Fibroblast of the aortic adventitia (primary cell): ENCODE data around the gene RRBP1. TPM values are rescaled to one million over a fixed set of nuclear protein-coding genes. Genes with fewer than 3 reads are reported as not detected.

Experiments
- DNase-seq: peaks from one replicate; pipeline ENCODE4 v3.0.0-alpha.2; 2010; ENCODE audit warnings: low read depth
- H3K4me3 ChIP-seq: 2 replicates; pipeline ENCODE4 v1.5.1; 2011; ENCODE audit warnings: low read depth, mild to moderate bottlenecking, control low read depth, low read length, moderate library complexity
- total RNA-seq: library from RNA; depleted of rRNA; stranded (reverse); fragments of >200 nt; gene quantifications from 2 replicates; pipeline ENCODE4 v1.2.3, GENCODE V29; 2012; ENCODE audit warnings: low replicate concordance
- TF ChIP-seq, protein P1 (sequence below): IDR thresholded peaks from 2 replicates; pipeline ENCODE4 v1.5.1; 2011; ENCODE audit warnings: mild to moderate bottlenecking, low read length, control low read depth, inconsistent platforms; ENCODE audit not compliant: insufficient read depth

The RRBP1 gene
- total RNA-seq, 1 donor: 95.5 TPM

- TF ChIP-seq, protein P1, sequence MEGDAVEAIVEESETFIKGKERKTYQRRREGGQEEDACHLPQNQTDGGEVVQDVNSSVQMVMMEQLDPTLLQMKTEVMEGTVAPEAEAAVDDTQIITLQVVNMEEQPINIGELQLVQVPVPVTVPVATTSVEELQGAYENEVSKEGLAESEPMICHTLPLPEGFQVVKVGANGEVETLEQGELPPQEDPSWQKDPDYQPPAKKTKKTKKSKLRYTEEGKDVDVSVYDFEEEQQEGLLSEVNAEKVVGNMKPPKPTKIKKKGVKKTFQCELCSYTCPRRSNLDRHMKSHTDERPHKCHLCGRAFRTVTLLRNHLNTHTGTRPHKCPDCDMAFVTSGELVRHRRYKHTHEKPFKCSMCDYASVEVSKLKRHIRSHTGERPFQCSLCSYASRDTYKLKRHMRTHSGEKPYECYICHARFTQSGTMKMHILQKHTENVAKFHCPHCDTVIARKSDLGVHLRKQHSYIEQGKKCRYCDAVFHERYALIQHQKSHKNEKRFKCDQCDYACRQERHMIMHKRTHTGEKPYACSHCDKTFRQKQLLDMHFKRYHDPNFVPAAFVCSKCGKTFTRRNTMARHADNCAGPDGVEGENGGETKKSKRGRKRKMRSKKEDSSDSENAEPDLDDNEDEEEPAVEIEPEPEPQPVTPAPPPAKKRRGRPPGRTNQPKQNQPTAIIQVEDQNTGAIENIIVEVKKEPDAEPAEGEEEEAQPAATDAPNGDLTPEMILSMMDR: no peak
- no peak overlapping the region for H3K4me3 ChIP-seq
- DNase-seq: no peak
Measured at GRCh38 chr20:17620371-17621228, 61.4 kb downstream of the RRBP1 start.

DNA sequence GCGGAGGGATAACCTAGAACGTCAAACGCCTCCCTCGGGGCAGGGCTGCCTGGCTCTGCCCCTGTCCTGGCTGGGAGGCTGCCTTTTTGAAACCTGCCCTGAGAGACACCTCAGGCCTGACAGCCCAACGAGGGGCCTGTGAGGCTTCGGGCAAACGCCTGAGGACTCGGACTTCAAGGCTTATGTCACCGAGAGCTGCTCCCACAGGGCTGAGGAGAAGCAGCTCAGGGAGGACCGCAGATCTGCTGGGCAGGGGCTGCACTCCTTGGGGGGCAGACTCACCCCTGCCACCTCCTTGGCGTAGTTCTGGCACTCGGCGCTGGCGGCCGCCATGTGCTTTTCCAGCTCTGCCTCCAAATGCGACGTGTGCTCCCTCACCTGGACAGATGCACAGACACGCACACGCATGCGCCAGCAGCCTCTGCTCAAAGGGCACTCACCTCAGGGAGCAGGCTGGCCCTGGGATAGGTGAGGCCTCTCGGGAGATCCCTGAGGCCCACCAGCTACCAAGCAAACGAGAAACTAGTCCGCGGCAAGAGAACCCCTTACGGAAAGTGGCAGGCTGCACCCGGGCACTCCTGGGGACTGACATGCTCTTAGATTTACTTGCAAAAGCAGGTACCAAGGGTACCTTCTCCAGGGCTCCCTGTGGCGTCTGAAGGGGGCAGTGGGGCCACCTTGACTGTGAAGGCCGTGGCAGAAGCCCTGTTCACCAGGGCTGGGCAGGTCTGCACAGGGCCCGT lies 62.5 kb downstream of the RRBP1 start:
- H3K4me3 ChIP-seq: no peak overlapping the region
- TF ChIP-seq, protein P1: no peak
- DNase-seq: no peak

DNA sequence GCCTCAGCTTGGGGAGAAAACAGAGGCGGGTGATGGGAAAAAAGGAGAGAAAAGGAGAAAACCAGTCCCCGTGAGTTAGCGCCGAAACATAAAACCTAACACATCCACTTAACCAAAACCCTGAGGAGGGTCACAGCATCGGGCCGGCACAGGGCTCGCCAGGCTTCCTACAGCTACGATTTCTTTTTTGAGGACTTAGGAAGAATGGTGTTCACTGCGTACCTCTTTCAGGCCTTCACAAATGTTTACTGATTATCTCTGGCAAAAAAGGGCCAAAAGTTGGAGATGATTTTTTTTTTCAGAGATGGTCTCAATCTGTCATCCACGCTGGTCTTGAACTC lies 63.4 kb downstream of the RRBP1 start:
- no peak for DNase-seq
- no peak overlapping the region for H3K4me3 ChIP-seq

DNA sequence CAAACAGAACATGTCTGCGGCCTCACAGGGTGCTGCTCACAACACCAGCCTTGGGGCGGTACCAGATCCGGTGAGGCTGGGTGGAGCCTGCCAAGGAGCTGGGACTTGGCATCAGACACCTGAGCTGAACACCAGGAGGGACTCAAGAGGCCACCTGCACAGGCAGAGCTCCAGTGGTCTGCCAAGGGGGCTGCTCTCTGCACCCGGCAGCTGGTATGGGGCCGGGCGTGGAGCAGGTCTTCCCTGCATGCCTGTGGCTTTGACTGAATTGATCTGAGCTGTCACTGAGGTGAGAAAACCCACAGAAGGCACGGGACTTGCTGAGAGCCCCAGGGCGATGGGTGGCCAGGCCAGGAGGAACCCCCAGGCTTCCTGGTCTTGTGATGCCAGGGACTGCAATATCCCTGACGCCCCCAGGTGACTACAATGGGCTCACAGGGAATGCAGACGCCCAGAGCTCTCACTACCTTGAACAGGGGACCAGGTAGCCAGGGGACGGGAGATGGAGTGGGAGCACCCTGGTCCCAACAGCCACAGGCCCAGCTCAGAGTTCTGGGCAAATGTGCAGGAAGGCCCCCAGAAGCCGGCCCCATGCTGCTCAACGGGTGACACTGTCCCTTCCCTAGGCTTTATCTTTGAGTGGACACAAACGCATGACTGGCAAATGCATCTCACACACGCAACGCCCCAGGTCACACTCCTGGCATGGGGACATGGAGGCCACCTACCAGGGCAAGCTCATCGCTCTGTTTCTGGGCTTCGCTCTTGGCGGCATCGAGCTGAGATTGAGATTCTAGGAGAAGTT lies 64.0 kb downstream of the RRBP1 start:
- TF ChIP-seq, protein P1: no peak
- no peak for DNase-seq
- H3K4me3 ChIP-seq: no peak overlapping the region

More for the DNA sequence above, 63.4 kb downstream of the RRBP1 start:
- TF ChIP-seq, protein P1: no peak

DNA sequence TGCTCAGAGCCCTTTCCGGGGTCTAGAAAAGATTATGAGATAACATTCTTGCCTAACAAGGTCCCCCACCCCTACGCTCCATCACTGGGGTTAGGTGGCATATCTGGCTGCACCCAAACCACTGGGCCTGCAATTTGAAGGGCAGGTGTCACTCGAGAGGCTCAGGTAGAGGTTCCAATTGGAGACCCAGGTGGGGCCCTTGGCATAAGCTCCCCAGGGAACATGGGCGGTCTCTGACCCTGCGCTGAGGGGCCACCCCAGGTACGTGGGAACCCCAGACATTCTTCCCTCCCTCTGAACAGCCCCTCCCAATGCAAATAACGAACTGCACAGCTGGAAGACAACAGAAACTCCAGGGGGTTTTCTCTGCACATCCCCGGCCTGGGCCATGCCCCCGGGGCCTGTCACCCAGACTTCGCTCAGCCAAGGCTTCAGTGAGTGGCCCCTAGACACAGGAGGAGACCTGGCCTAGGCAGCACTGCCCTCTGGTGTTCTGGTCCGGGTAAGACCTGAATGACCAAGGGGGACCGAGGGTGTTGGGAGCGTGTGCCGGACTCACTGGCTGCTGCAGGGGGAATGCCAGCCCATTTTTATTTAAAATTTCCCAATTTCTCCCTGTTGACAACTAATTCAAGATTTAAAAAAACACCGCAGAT lies 64.7 kb downstream of the RRBP1 start:
- no peak overlapping the region for H3K4me3 ChIP-seq
- TF ChIP-seq, protein P1: peak; percentile 57
- peak; percentile 31 for DNase-seq

DNA sequence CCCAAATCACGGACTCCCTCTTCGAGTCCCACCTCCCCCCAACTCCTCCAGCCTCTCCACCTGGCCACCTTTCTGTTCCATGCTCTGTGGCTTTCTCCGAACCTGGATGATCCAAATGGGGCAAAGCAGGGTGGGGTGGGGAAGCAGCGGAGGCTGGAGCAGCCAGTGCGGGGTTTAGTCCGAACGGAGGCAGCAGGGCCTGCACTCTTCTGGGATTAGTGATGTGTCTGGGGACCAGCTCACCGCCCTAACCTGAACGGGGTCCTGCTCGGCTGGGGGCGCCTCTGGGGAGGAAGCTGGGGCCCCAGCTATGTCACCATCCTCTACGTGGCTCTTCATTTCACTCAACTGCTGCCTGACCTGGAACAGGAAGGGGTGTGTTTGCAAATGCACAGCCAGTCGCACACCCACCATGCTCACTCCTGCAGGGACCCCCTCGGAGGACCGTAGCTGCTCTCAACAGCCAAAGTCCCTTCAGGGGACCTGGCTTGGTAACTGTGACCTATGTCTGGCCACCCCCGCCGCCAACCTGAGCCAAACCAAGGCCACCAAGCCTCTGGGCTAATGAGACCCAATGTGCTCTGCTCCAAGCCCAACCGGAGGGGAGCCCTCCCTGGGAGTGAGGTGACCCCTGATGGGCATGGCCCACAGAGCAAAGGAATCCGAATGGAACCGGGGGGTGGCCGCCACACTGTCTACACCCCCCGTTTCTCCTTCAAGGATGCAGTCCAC lies 65.4 kb downstream of the RRBP1 start:
- TF ChIP-seq, protein P1: no peak
- DNase-seq: no peak
- no peak overlapping the region for H3K4me3 ChIP-seq
